ENCODE measurements around the gene INAFM1.

DNA sequence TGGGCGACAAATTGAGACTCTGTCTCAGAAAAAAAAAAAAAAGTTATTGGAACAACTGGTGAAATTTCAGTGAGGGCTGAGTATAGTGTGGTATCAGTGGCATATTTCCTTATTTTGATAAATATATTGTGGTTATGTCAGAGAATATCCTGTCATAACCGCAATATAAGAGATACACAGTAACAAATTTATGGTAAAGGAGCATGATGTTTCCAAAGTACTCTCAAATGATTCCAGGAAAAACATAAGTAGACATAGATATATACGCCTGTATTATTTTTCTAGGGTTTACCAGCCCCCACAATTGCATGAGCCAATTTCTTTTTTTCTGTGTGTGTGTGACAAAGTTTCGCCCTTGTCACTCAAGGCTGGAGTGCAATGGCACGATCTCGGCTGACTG is 29.3 kb downstream of the INAFM1 start:
- TF ChIP-seq CTCF (conservative IDR thresholded peaks at IDR 0.05; ENCODE audit: low read length) = no peak
- TF ChIP-seq EZH2phosphoT487 (IDR thresholded peaks at IDR 0.05; ENCODE audit: borderline replicate concordance, low read depth, low read length) = no peak

Measured in OCI-LY7 (cell line).